ENCODE measurements around the gene SESN1. TPM values are rescaled to one million over a fixed set of nuclear protein-coding genes. Genes with fewer than 3 reads are reported as not detected.

SESN1 gene
- total RNA-seq, 2 experiments from 2014 or later, result 10.8 to 13.8 TPM

- Histone ChIP-seq H3K9me2 (ENCODE audit: insufficient read depth, low read length) (no peaks in the 10 kb centered on the region), H3K36me3 (ENCODE audit: insufficient read depth, low read length) (no peaks in the 10 kb centered on the region), H3K4me1 (ENCODE audit: insufficient read depth, low read length, poor library complexity, severe bottlenecking) (no peaks in the 10 kb centered on the region), H3K79me2 (ENCODE audit: insufficient read depth, low read depth, low read length) (no peaks in the 10 kb centered on the region), H3K4me3 (ENCODE audit: low read depth, low read length, poor library complexity, severe bottlenecking) (no peak overlapping the region), H3K4me2 (ENCODE audit: low read length) (no peak overlapping the region), H3K9me3 (ENCODE audit: low read length) (no peaks in the 10 kb centered on the region), H4K20me1 (ENCODE audit: insufficient read depth, low read length) (0 out of 2 replicates have a peak, but pooled peaks cover 4% of the 10 kb centered on the region), H2AFZ (ENCODE audit: low read length) (no peak overlapping the region), H3K27ac (ENCODE audit: low read depth, low read length, poor library complexity, severe bottlenecking) (no peak overlapping the region)
- TF ChIP-seq CTCF (conservative IDR thresholded peaks at IDR 0.05; ENCODE audit: low read length) (no peak), EZH2phosphoT487 (IDR thresholded peaks at IDR 0.05; ENCODE audit: borderline replicate concordance, low read depth, low read length) (no peak)
- POLR2A ChIA-PET, result no interaction called here
- no peak for DNase-seq (ENCODE audit: low spot score)
- BruUV-seq (replicated peaks), result no TSS peak
- CTCF ChIA-PET (ENCODE audit: unreplicated experiment), result no interaction called here
- intact Hi-C loops (cut with micrococcal nuclease; ENCODE audit: unreplicated experiment), result no loop called here
Observed at GRCh38 chr6:109002051-109002697, 92.5 kb downstream of the SESN1 start.

- Histone ChIP-seq H3K27ac (ENCODE audit: low read depth, low read length, poor library complexity, severe bottlenecking) (no peak overlapping the region), H3K36me3 (ENCODE audit: insufficient read depth, low read length) (no peaks in the 10 kb centered on the region), H4K20me1 (ENCODE audit: insufficient read depth, low read length) (0 out of 2 replicates have a peak, but pooled peaks cover 4% of the 10 kb centered on the region), H3K4me1 (ENCODE audit: insufficient read depth, low read length, poor library complexity, severe bottlenecking) (no peaks in the 10 kb centered on the region), H2AFZ (ENCODE audit: low read length) (no peak overlapping the region), H3K9me3 (ENCODE audit: low read length) (no peaks in the 10 kb centered on the region), H3K9me2 (ENCODE audit: insufficient read depth, low read length) (no peaks in the 10 kb centered on the region), H3K79me2 (ENCODE audit: insufficient read depth, low read depth, low read length) (no peaks in the 10 kb centered on the region), H3K4me2 (ENCODE audit: low read length) (no peak overlapping the region), H3K4me3 (ENCODE audit: low read depth, low read length, poor library complexity, severe bottlenecking) (no peak overlapping the region)
- no peak for DNase-seq (ENCODE audit: low spot score)
- ChIA-PET CTCF (ENCODE audit: unreplicated experiment) (no interaction called here), POLR2A (no interaction called here)
- no TSS peak for BruUV-seq (replicated peaks)
- intact Hi-C loops (cut with micrococcal nuclease; ENCODE audit: unreplicated experiment), result no loop called here
- no peak for TF ChIP-seq CTCF (conservative IDR thresholded peaks at IDR 0.05; ENCODE audit: low read length)
- no peak for TF ChIP-seq EZH2phosphoT487 (IDR thresholded peaks at IDR 0.05; ENCODE audit: borderline replicate concordance, low read depth, low read length)
Observed at GRCh38 chr6:109001291-109001894, 93.3 kb downstream of the SESN1 start.

GRCh38 chr6:109000289-109000688, 94.4 kb downstream of the SESN1 start:
- no peak for DNase-seq (ENCODE audit: low spot score)
- Histone ChIP-seq H3K27ac (ENCODE audit: low read depth, low read length, poor library complexity, severe bottlenecking) (no peak overlapping the region), H3K4me2 (ENCODE audit: low read length) (no peak overlapping the region), H3K4me3 (ENCODE audit: low read depth, low read length, poor library complexity, severe bottlenecking) (no peak overlapping the region), H3K9me2 (ENCODE audit: insufficient read depth, low read length) (no peaks in the 10 kb centered on the region), H3K79me2 (ENCODE audit: insufficient read depth, low read depth, low read length) (no peaks in the 10 kb centered on the region), H3K9me3 (ENCODE audit: low read length) (no peaks in the 10 kb centered on the region), H3K36me3 (ENCODE audit: insufficient read depth, low read length) (no peaks in the 10 kb centered on the region), H3K4me1 (ENCODE audit: insufficient read depth, low read length, poor library complexity, severe bottlenecking) (no peaks in the 10 kb centered on the region), H2AFZ (ENCODE audit: low read length) (no peak overlapping the region), H4K20me1 (ENCODE audit: insufficient read depth, low read length) (0 out of 2 replicates have a peak, but pooled peaks cover 4% of the 10 kb centered on the region)
- no TSS peak for BruUV-seq (replicated peaks)
- TF ChIP-seq EZH2phosphoT487 (IDR thresholded peaks at IDR 0.05; ENCODE audit: borderline replicate concordance, low read depth, low read length) (no peak), CTCF (conservative IDR thresholded peaks at IDR 0.05; ENCODE audit: low read length) (no peak)
- ChIA-PET POLR2A (interaction anchor here (1.0 kb wide), 1 partner anchor 12 kb away, joined by 3 read pairs; no protein-coding TSS in a partner anchor), CTCF (ENCODE audit: unreplicated experiment) (no interaction called here)
- intact Hi-C loops (cut with micrococcal nuclease; ENCODE audit: unreplicated experiment), result no loop called here

Data from OCI-LY7 (cell line).